NCI-H2107 treated with DMSO at 0.1 percent for 48 hours (cell line): ENCODE measurements around the gene MCTP2.
A peak's percentile ranks its signal among the peaks of the same experiment; 100 is the strongest.
"Not testable (repeated sequence)": the region's sequence is repeated elsewhere in the genome, so short reads cannot be mapped to it uniquely, and the experiment has no call there.

Experiments used
- DNase-seq: peaks from one replicate; lab custom pipeline; 2025; ENCODE audit not compliant: unreplicated experiment; lab: John Stamatoyannopoulos, UW

MCTP2 gene

GRCh38 chr15:94445566-94446160 is 214.3 kb downstream of the MCTP2 start:
- no peak for DNase-seq

DNA sequence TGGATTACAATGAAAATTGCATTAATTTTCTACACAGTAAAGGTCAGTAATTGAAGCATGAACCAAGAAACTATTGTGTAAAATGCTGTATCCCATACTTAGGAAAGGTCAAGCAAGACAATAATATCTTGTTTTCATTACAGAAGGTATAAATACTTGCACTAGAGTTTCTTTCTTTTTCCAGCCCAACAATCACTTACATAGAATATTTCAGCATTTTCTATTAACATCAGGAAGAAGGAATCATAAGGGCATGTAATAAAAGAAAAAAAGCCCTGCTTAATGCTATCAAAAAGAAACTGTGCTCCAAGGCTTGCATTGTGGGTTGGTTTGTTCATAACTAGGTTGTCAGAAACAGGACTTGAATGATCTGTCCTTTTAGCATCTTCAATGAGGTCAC is 215.1 kb downstream of the MCTP2 start:
- no peak for DNase-seq

DNA sequence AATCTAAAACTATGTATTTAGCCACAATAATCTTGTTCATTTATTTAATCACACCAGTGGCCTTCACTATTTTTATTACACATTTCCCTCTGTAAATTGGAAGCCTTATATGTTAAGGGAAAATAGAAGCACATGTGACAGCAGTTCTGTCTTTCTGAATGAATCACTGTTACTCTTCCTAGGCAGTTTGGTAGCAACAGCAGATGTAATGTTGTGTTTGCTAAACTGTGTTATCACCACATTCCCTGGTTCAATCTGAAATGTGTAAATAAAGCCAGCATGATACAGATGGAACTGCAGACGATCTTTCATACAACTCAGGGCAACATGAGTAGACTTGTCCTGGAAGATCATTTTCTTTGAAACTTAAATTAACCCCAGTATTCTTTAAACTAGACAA is 220.1 kb downstream of the MCTP2 start:
- no peak for DNase-seq

- no peak for DNase-seq
Observed at GRCh38 chr15:94453227-94453988, 222.0 kb downstream of the MCTP2 start.

DNA sequence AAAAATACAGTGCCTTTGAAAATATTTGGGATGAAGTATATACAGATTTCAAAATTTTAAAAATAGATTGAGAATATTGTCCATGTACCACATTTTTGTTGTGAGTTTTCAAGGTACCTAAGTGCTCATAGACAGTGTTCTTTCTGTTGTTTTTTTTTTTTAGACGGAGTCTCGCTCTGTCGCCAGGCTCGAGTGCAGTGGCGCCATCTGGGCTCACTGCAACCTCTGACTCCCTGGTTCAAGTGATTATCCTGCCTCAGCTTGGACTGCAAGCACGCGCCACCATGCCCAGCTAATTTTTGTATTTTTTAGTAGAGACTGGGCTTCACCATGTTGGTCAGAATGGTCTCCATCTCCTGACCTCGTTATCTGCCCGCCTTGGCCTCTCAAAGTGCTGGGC is 223.9 kb downstream of the MCTP2 start:
- no peak for DNase-seq

DNA sequence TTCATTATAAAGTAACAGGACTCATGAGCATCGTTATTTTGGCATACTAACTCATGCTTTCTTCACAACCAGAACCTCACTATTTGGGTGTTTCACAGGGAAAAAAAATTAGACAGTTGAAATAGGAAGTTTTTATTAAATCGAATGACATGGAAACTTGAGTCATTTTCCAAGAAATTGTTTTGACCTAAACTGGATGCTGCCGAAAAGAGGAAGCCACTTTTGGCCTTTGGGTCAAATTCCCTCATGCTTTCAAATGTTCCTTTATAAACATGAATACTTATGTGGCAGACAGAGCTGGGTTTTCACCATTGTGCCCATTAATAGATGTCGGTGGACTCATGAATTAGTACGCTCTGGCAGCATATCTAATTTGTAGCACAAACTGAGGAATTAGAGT is 224.9 kb downstream of the MCTP2 start:
- DNase-seq, result no peak

GRCh38 chr15:94457661-94458060 is 226.3 kb downstream of the MCTP2 start:
- no peak for DNase-seq

DNA sequence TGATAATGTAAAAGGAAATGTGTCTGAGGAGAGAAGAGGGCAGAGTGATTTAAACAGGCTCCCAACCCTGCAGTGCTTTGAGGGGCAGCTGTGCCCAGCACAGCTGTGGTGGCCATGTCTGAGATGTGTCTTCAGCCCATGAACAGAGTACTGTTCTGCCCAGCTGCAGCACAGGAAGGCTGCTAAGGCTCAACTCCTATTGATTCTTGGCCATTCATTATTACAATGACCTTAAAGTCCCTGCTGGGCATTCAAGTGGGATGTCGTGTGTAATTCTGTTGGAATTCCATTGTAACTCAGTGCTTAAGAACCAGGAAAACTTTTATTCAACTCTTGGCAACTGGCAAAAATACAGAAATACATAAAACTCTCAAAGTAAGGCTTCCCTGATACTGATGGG is 229.3 kb downstream of the MCTP2 start:
- no peak for DNase-seq

GRCh38 chr15:94467034-94467433 is 235.7 kb downstream of the MCTP2 start:
- DNase-seq, result no peak

- DNase-seq, result no peak
Observed at GRCh38 chr15:94470492-94470891, 239.1 kb downstream of the MCTP2 start.

- no peak for DNase-seq
Observed at GRCh38 chr15:94476686-94477085, 245.3 kb downstream of the MCTP2 start.

- no peak for DNase-seq
Observed at GRCh38 chr15:94477913-94478553, 246.7 kb downstream of the MCTP2 start.

DNA sequence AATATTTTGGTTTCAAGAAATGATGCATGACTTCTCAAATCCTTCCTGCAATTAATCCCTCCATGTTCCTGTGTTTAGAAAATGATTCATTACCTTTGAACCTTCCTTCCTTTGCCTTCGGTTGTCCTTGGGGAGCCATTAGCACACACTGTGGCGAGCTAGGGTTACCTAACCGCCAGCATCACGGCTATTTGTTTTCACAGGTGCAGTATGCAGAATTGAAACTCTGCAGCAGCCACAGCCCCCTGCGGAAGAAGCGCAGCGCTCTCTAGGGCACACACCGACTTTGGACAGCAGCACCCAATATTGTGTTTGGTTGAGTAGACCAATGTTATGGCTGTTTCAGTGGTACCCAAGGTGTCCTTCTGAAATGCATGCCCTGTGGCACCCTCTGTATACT is 247.4 kb downstream of the MCTP2 start:
- peak; percentile 76 for DNase-seq

GRCh38 chr15:94480289-94480834 is 249.0 kb downstream of the MCTP2 start:
- no peak for DNase-seq

GRCh38 chr15:94485148-94485719 is 253.9 kb downstream of the MCTP2 start:
- no peak for DNase-seq

- no peak for DNase-seq
Observed at GRCh38 chr15:94487635-94488034, 256.3 kb downstream of the MCTP2 start.

DNA sequence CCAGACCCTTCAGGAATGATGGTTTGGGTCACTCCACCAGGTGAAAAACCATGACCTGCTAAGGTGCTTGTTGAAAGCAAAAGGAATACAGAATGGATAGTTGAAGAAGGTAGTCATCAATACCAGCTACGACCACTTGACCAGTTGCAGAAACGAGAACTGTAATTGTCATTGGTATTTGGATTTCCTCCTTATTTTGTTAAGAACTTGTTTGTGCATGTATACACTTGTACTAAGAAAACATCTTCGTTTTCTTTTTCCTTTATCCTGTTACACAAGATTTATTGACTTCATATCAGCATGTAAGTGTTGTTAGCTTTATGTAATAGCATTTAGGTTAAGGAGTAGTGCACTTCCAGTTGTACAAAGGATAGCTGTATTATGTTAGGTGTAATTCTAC is 261.8 kb downstream of the MCTP2 start:
- no peak for DNase-seq

DNA sequence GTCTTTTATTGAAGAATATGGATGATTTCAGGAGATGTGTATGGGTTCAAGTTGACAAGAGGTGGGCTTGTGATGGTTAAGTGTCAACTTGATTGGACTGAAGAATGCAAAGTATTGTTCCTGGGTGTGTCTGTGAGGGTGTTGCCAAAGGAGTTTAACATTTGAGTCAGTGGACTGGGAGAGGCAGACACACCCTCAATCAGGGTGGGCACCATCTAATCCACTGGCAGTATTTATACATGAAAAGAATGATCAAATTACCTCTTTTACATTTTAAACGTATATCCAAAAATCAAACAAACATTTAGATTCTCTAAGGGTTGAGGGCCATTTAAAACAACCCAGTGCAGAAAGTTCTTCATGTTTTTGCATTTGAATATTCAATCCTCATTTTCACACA is 262.2 kb downstream of the MCTP2 start:
- not testable (repeated sequence) for DNase-seq

DNA sequence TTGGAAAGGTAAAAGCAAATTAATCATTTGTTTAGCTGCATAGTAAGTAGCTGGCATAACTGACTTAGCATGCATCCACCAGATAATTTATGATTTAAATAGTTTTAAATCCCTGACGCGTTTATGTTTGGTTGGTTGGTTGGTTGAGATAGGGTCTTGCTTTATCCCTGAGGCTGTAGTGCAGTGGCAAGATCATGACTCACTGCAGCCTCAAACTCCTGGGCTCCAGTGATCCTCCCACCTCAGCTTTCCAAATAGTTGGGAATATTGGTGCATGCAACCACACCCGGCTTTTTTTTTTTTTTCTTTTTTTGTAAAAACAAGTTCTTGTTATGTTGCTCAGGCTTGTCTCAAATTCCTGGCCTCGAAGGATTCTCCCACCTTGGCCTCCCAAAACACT is 263.4 kb downstream of the MCTP2 start:
- no peak for DNase-seq

GRCh38 chr15:94503293-94503692 is 271.9 kb downstream of the MCTP2 start:
- no peak for DNase-seq

DNA sequence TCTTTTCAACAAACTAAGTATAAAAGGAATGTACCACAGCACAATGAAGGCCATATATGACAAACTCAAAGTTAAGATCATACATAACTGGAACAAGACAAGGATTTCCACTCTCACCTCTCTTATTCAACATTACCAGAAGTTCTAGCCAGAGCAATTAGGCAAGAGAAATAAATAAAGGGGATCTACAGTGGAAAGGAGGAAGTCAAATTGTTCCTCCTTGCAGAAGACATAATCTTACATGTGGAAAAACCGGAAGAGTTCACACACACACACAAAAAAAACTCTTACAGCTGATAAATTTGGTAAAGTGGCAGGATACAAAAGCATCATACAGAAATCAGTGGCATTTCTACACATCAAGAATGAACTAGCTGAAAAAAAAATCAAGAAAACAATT is 277.9 kb downstream of the MCTP2 start:
- DNase-seq, result no peak

GRCh38 chr15:94522125-94522524 is 290.8 kb downstream of the MCTP2 start:
- DNase-seq, result no peak
